Stimulated activated effector memory CD8-positive, alpha-beta T cell treated with anti-CD3 and anti-CD28 coated beads, Interleukin-12 subunit alpha, Interleukin-12 subunit beta, amount 100 ng/mL, for 72 hours (primary cell): ENCODE measurements around the gene OSBP2.
A peak's percentile ranks its signal among the peaks of the same experiment; 100 is the strongest.
"Not testable (repeated sequence)": the region's sequence is repeated elsewhere in the genome, so short reads cannot be mapped to it uniquely, and the experiment has no call there.

ENCODE experiments used
- ATAC-seq: fragments of 150-1000 bp; cut with Tn5 transposase; 2 replicates; pipeline ENCODE4 v1.10.0; 2021
- DNase-seq, 2 donors: peaks; one replicate each; pipeline ENCODE4 v3.0.0; 2021 to 2022; ENCODE audit warnings: low spot score in 2 of 2
- H3K27ac Mint-ChIP-seq: one replicate; pipeline ENCODE4 v1.8.0; 2022; ENCODE audit warnings: mild to moderate bottlenecking, mixed read lengths
- H3K36me3 Mint-ChIP-seq: one replicate; pipeline ENCODE4 v1.8.0; 2022; ENCODE audit warnings: mild to moderate bottlenecking, mixed read lengths
- H3K4me1 Mint-ChIP-seq: one replicate; pipeline ENCODE4 v1.8.0; 2022; ENCODE audit warnings: mixed read lengths
- H3K4me3 Mint-ChIP-seq: one replicate; pipeline ENCODE4 v1.8.0; 2022; ENCODE audit warnings: mild to moderate bottlenecking, mixed read lengths
- H3K9me3 Mint-ChIP-seq: one replicate; pipeline ENCODE4 v1.8.0; 2022; ENCODE audit warnings: mixed read lengths

Gene OSBP2

GRCh38 chr22:30754521-30754920 is 59.8 kb downstream of the OSBP2 start:
- Mint-ChIP-seq H3K9me3 (no peaks in the 10 kb centered on the region), H3K27ac (peak overlapping the region; percentile 38), H3K36me3 (no peaks in the 10 kb centered on the region), H3K4me3 (no peak overlapping the region), H3K4me1 (no peaks in the 10 kb centered on the region)
- DNase-seq (no peak), ATAC-seq (no peak)

GRCh38 chr22:30754971-30755758 is 60.5 kb downstream of the OSBP2 start:
- DNase-seq = peak; percentile 26 to 65
- H3K36me3 Mint-ChIP-seq = no peaks in the 10 kb centered on the region
- no peaks in the 10 kb centered on the region for H3K9me3 Mint-ChIP-seq
- peak; percentile 87 for ATAC-seq
- no peak overlapping the region for H3K4me3 Mint-ChIP-seq
- H3K4me1 Mint-ChIP-seq = no peaks in the 10 kb centered on the region
- H3K27ac Mint-ChIP-seq = peak overlapping the region; percentile 47

GRCh38 chr22:30755759-30756124 is 61.1 kb downstream of the OSBP2 start:
- no peak for DNase-seq
- ATAC-seq = peak; percentile 34
- Mint-ChIP-seq H3K9me3 (no peaks in the 10 kb centered on the region), H3K36me3 (no peaks in the 10 kb centered on the region), H3K27ac (peak overlapping the region; percentile 47), H3K4me3 (no peak overlapping the region), H3K4me1 (no peaks in the 10 kb centered on the region)

DNA sequence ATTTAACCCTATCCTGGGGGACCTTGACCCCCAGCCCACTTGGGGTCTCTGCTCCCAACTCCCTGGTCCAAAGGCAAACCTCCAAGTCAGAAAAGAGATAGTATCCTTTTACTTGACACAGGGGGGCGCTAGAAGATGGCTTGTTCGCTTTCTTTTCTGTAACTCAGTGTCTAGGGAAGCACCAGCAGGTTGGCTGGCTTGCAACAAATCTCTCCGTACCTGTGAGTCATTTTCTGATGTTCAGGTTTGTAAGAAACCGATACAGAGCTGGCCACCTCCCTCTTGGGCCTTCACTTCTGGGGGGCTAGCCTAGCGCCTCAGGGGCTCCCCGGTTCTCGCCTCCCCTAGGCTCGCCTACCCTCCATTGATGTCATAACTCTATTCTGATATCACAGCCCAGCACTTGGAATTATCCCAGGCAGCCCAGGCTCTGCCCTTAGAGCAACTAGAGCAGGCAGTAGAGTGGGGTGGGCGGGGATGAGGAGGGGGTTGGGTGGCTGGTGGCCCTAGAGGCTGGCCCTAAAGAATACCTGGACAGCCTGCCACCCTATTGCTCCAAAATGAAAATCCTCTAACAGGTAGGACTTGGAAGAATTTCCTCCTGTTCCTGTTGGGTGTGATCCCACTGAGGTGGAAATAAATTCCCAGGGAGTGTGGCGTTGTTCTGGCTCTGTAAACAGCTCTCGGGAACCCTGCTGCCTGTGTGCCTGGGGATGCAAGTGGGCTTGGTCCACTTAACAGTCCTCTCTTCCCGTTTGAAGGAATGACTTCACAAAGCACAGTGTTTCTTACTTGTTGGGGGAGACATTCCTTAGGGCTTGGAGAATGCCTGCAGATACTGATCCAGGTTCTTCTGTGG is 69.4 kb downstream of the OSBP2 start:
- H3K27ac Mint-ChIP-seq = no peak overlapping the region
- no peaks in the 10 kb centered on the region for H3K9me3 Mint-ChIP-seq
- H3K4me3 Mint-ChIP-seq = no peak overlapping the region
- DNase-seq (peak; percentile 34 to 60), ATAC-seq (peak; percentile 81)
- no peaks in the 10 kb centered on the region for H3K4me1 Mint-ChIP-seq
- no peaks in the 10 kb centered on the region for H3K36me3 Mint-ChIP-seq

DNA sequence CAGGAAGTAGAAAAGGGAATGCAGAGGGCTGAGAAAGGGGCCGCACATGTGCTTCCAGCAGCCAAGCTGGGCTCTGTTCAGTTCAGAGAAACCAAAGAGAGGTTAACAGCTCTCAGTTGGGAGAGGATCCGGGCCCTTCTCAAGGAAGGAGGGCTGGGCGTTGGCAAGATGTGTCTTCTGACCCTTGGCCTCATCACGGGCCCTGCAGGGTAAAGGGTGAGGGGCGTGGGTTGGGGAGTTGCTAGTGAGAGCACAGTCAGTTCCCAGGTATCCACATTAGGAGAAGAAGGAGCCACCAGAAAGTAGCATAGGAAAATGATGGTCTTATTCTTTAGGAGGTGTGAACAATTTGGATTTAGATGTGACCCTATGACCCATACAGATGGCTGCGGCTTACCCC is 73.0 kb downstream of the OSBP2 start:
- Mint-ChIP-seq H3K9me3 (no peaks in the 10 kb centered on the region), H3K4me1 (no peaks in the 10 kb centered on the region), H3K27ac (no peak overlapping the region), H3K4me3 (no peak overlapping the region), H3K36me3 (no peaks in the 10 kb centered on the region)
- no peak for ATAC-seq
- DNase-seq = no peak

DNA sequence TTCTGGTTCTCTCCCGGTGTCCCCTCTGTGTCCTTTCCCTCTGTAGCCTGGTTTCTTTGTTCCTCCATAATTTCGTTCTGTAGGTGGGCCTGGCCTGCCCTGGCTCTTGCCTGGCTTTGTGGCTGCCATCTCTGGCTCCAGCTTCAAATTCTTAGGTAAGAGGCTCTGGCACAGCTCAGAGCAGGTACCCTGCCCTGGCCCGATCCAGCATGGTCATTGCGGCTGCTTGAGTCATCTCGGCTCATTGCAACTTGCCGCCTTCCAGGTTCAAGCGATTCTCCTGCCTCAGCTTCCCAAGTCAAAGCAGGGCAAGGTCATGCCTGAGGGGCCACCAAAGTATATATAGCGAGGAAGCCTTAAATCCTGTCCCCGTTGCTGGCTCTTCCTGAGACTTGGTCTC is 76.0 kb downstream of the OSBP2 start:
- no peaks in the 10 kb centered on the region for H3K36me3 Mint-ChIP-seq

DNA sequence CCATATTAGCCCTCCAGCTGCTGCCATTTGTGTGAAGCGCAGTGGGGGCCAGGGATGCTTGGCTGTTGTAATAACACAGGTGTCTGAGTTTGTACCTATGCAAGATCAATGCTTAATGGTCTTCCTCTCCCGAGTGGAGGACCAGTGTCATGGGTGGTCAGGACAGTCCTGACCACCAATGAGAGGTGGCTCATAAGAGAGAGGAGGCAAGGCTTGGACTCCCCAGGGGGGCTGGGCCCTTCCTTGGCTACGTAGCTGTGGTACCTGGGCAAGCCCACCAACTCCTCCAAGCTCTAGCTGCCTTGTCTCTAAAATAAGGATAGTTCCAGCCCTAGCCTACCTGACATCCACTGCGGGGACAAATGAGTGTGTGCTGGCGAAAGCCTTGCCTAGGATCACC is 79.2 kb downstream of the OSBP2 start:
- Mint-ChIP-seq H3K4me1 (no peaks in the 10 kb centered on the region), H3K36me3 (no peaks in the 10 kb centered on the region), H3K27ac (no peak overlapping the region), H3K4me3 (no peak overlapping the region), H3K9me3 (no peaks in the 10 kb centered on the region)
- ATAC-seq (peak; percentile 24), DNase-seq (no peak)

More for the DNA sequence above, 76.0 kb downstream of the OSBP2 start:
- ATAC-seq (no peak), DNase-seq (no peak)
- Mint-ChIP-seq H3K27ac (no peak overlapping the region), H3K4me3 (no peak overlapping the region), H3K4me1 (no peaks in the 10 kb centered on the region), H3K9me3 (no peaks in the 10 kb centered on the region)

DNA sequence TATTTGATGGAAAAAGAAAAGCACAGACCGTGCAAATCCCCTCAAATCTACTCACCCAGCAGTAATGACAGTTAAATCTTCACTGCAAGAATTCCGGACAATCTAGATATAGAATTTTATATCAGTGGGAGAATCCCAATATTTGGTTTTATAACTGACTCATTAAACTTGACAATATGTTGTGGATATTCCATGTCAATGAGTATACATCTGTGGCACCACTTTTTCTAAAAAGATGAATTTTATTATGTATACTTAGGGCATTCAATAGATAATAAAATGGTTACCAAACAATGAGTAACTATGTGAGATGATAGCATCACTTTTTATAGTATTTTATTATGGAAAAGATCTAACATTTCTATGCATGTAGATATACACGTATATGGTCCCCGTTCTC is 79.9 kb downstream of the OSBP2 start:
- ATAC-seq = no peak
- Mint-ChIP-seq H3K36me3 (no peaks in the 10 kb centered on the region), H3K9me3 (no peaks in the 10 kb centered on the region), H3K27ac (no peak overlapping the region), H3K4me3 (no peak overlapping the region), H3K4me1 (no peaks in the 10 kb centered on the region)
- no peak for DNase-seq

DNA sequence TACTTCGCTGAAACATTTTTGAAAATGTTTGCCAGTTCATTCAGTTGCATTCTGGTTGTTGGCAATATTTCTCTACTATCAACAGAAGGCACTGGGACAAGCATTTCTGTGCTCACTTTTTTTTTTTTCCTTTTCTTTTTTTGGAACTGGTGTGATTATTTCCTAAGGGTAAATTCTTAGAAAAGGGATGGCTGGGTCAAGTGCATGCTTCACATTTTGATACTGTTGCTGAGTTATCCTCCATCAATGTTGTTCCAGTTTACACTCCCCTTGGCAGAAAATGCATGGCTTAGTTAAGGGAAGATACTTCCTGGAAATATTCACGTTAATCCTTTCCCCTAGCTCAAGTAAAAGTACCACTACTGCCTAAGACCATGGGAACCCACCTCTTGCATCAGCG is 81.8 kb downstream of the OSBP2 start:
- Mint-ChIP-seq H3K4me1 (no peaks in the 10 kb centered on the region), H3K36me3 (no peaks in the 10 kb centered on the region), H3K4me3 (no peak overlapping the region), H3K27ac (no peak overlapping the region), H3K9me3 (no peaks in the 10 kb centered on the region)
- no peak for ATAC-seq
- no peak for DNase-seq

DNA sequence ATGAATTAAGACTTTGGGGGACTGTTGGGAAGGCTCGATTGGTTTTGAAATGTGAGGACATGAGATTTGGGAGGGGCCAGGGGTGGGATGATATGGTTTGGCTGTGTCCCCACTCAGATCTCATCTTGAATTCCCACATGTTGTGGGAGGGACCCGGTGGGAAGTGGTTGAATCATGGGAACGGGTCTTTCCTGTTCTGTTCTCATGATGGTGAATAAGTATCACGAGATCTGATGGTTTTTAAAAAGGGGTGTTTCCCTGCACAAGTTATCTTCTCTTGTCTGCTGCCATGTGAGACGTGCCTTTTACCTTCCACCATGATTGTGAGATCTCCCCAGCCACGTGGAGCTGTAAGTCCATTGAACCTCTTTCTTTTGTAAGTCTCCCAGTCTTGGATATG is 82.5 kb downstream of the OSBP2 start:
- not testable (repeated sequence) for H3K4me3 Mint-ChIP-seq, H3K27ac Mint-ChIP-seq, H3K4me1 Mint-ChIP-seq, H3K9me3 Mint-ChIP-seq, DNase-seq, ATAC-seq, H3K36me3 Mint-ChIP-seq

DNA sequence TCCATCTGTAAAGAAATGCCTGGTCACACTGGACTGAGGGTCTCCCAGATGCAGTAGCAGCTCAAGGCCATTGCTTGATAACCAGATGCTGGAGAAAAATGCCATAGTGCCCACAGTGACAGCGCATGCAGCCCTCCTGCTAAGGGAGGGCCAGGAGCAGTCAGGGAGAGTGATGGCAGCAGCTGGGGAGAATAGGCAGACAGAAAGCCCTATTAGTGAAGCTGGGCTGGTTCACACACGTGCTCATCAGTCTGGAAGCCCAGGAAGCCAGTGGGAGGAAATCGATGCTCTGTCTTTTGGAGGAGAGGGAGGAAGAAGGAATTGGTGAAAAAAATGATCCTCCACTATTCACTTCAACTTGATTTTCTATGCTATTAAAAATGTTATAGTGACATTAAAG is 82.9 kb downstream of the OSBP2 start:
- Mint-ChIP-seq H3K27ac (no peak overlapping the region), H3K4me3 (no peak overlapping the region), H3K36me3 (no peaks in the 10 kb centered on the region), H3K4me1 (no peaks in the 10 kb centered on the region), H3K9me3 (no peaks in the 10 kb centered on the region)
- DNase-seq = no peak
- ATAC-seq = no peak

- no peak for ATAC-seq
- DNase-seq = no peak
- Mint-ChIP-seq H3K4me1 (no peaks in the 10 kb centered on the region), H3K36me3 (no peaks in the 10 kb centered on the region), H3K9me3 (no peaks in the 10 kb centered on the region), H3K4me3 (no peak overlapping the region), H3K27ac (no peak overlapping the region)
These were observed 83.6 kb downstream of the OSBP2 start for GRCh38 chr22:30778261-30778660.

DNA sequence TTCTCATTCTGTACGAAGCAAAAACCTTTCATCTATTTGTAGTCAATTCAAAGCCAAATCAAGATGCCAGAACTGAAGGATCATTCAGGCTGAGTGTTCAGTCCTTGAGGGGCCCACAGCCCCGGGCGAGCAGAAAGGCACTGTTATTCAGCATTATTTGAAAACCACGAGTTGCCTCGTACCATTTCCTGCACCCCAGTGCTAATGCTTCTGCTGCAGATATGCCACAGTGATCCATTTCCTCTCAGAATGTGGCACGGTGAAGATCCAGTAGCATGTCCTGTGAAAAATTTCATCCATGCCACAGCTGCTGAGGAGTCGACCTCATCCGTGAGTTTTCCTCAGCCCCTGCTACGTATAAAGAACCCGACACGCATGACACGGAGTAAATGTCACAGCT is 85.4 kb downstream of the OSBP2 start:
- ATAC-seq (no peak), DNase-seq (no peak)
- H3K4me3 Mint-ChIP-seq = no peak overlapping the region
- H3K4me1 Mint-ChIP-seq = no peaks in the 10 kb centered on the region
- no peaks in the 10 kb centered on the region for H3K9me3 Mint-ChIP-seq
- no peaks in the 10 kb centered on the region for H3K36me3 Mint-ChIP-seq
- H3K27ac Mint-ChIP-seq = no peak overlapping the region

- no peaks in the 10 kb centered on the region for H3K9me3 Mint-ChIP-seq
- H3K27ac Mint-ChIP-seq = no peak overlapping the region
- ATAC-seq = no peak
- H3K36me3 Mint-ChIP-seq = no peaks in the 10 kb centered on the region
- H3K4me3 Mint-ChIP-seq = no peak overlapping the region
- no peak for DNase-seq
- no peaks in the 10 kb centered on the region for H3K4me1 Mint-ChIP-seq
These were observed 86.7 kb downstream of the OSBP2 start for GRCh38 chr22:30781271-30781875.

DNA sequence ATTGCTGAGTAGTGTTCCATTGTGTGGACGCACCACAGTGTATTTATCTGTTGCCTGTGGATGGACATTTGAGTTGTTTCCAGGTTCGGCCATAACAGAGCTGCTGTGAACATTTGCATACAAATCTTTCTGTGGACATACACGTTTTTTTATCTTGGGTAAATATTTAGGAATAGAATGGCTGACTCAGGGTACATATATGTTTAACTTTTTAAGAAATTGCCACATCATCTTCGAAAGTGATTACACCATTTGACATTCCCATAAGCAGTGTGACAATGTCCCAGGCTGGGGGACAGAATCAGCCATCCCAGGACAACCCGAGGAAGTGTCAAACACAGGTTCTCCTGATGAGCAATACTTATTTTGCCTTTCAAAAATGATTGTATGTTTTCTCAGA is 87.9 kb downstream of the OSBP2 start:
- no peak for DNase-seq
- no peak for ATAC-seq
- Mint-ChIP-seq H3K4me1 (no peaks in the 10 kb centered on the region), H3K27ac (no peak overlapping the region), H3K36me3 (no peaks in the 10 kb centered on the region), H3K4me3 (no peak overlapping the region), H3K9me3 (no peaks in the 10 kb centered on the region)

- no peaks in the 10 kb centered on the region for H3K4me1 Mint-ChIP-seq
- H3K27ac Mint-ChIP-seq = no peak overlapping the region
- DNase-seq = no peak
- H3K36me3 Mint-ChIP-seq = no peaks in the 10 kb centered on the region
- no peaks in the 10 kb centered on the region for H3K9me3 Mint-ChIP-seq
- no peak overlapping the region for H3K4me3 Mint-ChIP-seq
- ATAC-seq = no peak
These were observed 88.3 kb downstream of the OSBP2 start for GRCh38 chr22:30783021-30783420.
